SK-N-SH treated with all-trans-retinoic acid at 6 μM for 48 hours (cell line): ENCODE results near the gene TADA2B.

ENCODE experiments used
- ATAC-seq: fragments of 200-7000 bp; cut with Tn5 transposase; 3 replicates; pipeline ENCODE4 v1.9.1; 2020; ENCODE audit warnings: mild to moderate bottlenecking, moderate library complexity
- ARNTL ChIP-seq: fragments of 450-650 bp; formaldehyde crosslinking; IDR thresholded peaks from 2 replicates; pipeline ENCODE4 v1.5.0; 2020; ENCODE audit warnings: low read depth, mild to moderate bottlenecking, moderate library complexity, borderline replicate concordance
- BACH2 ChIP-seq: fragments of 250-450 bp; sonication (Bioruptor Pico); IDR thresholded peaks from 2 replicates; pipeline ENCODE4 v1.9.0; 2021; ENCODE audit warnings: mild to moderate bottlenecking, borderline replicate concordance
- CREB5 ChIP-seq: fragments of 250-450 bp; sonication (Bioruptor Pico); IDR thresholded peaks from 2 replicates; pipeline ENCODE4 v1.5.1; 2020; ENCODE audit warnings: low read depth, mild to moderate bottlenecking, moderate library complexity
- CSRNP3 ChIP-seq: fragments of 250-450 bp; sonication (Bioruptor Pico); IDR thresholded peaks from 2 replicates; pipeline ENCODE4 v1.5.1; 2021; ENCODE audit warnings: mild to moderate bottlenecking, moderate library complexity
- ESRRG ChIP-seq: fragments of 250-450 bp; sonication (Bioruptor Pico); IDR thresholded peaks from 2 replicates; pipeline ENCODE4 v1.6.1; 2021; ENCODE audit warnings: mild to moderate bottlenecking
- GLIS3 ChIP-seq: fragments of 250-450 bp; sonication (Bioruptor Pico); IDR thresholded peaks from 2 replicates; pipeline ENCODE4 v1.5.0; 2020; ENCODE audit warnings: mild to moderate bottlenecking, moderate library complexity
- ISL1 ChIP-seq: fragments of 250-450 bp; sonication (Bioruptor Pico); IDR thresholded peaks from 2 replicates; pipeline ENCODE4 v2.1.2; 2022; ENCODE audit warnings: mild to moderate bottlenecking, moderate library complexity
- OSR1 ChIP-seq: fragments of 250-450 bp; sonication (Bioruptor Pico); IDR thresholded peaks from 2 replicates; pipeline ENCODE4 v1.8.0; 2022; ENCODE audit warnings: moderate library complexity, mild to moderate bottlenecking, inconsistent platforms
- PATZ1 ChIP-seq: fragments of 250-450 bp; sonication (Bioruptor Pico); IDR thresholded peaks from 2 replicates; pipeline ENCODE4 v1.8.0; 2020; ENCODE audit warnings: mild to moderate bottlenecking, moderate library complexity, borderline replicate concordance
- PPARA ChIP-seq: fragments of 250-450 bp; sonication (Bioruptor Pico); IDR thresholded peaks from 2 replicates; pipeline ENCODE4 v1.5.0; 2020; ENCODE audit warnings: mild to moderate bottlenecking, borderline replicate concordance
- RARB ChIP-seq: fragments of 250-450 bp; sonication (Bioruptor Pico); IDR thresholded peaks from 2 replicates; pipeline ENCODE4 v1.8.0; 2021; ENCODE audit warnings: mild to moderate bottlenecking, moderate library complexity
- SNAI2 ChIP-seq: fragments of 250-450 bp; sonication (Bioruptor Pico); IDR thresholded peaks from 2 replicates; pipeline ENCODE4 v1.5.0; 2020; ENCODE audit warnings: mild to moderate bottlenecking, moderate library complexity
- TCF4 ChIP-seq: fragments of 250-450 bp; sonication (Bioruptor Pico); IDR thresholded peaks from 2 replicates; pipeline ENCODE4 v1.8.0; 2021; ENCODE audit warnings: mild to moderate bottlenecking, moderate library complexity, borderline replicate concordance
- TOX ChIP-seq: fragments of 250-450 bp; sonication (Bioruptor Pico); IDR thresholded peaks from 2 replicates; pipeline ENCODE4 v1.8.0; 2021; ENCODE audit warnings: mild to moderate bottlenecking, moderate library complexity, borderline replicate concordance
- TSHZ2 ChIP-seq: fragments of 250-450 bp; sonication (Bioruptor Pico); IDR thresholded peaks from 2 replicates; pipeline ENCODE4 v1.5.0; 2020; ENCODE audit warnings: mild to moderate bottlenecking, moderate library complexity
- ZFP3 ChIP-seq: fragments of 250-450 bp; sonication (Bioruptor Pico); IDR thresholded peaks from 2 replicates; pipeline ENCODE4 v1.5.0; 2020; ENCODE audit warnings: mild to moderate bottlenecking, moderate library complexity
- ZFP30 ChIP-seq: fragments of 450-650 bp; formaldehyde crosslinking; IDR thresholded peaks from 2 replicates; pipeline ENCODE4 v1.5.0; 2022; ENCODE audit warnings: mild to moderate bottlenecking, moderate library complexity
- ZNF565 ChIP-seq: fragments of 450-650 bp; formaldehyde crosslinking; conservative IDR thresholded peaks from 2 replicates; pipeline ENCODE4 v1.5.0; 2020; ENCODE audit warnings: low read depth, mild to moderate bottlenecking, moderate library complexity
- ZNF8 ChIP-seq: fragments of 450-650 bp; formaldehyde crosslinking; IDR thresholded peaks from 2 replicates; pipeline ENCODE4 v1.5.0; 2020; ENCODE audit warnings: mild to moderate bottlenecking, moderate library complexity

TADA2B gene

GRCh38 chr4:7048642-7049041 is 5.5 kb downstream of the TADA2B start:
- ATAC-seq, result no peak
- TF ChIP-seq ZFP3 (CRISPR knock-in tag), result no peak

- TF ChIP-seq ZNF565 (CRISPR knock-in tag), result no peak
- no peak for TF ChIP-seq TCF4 (CRISPR knock-in tag)
- no peak for TF ChIP-seq OSR1
- TF ChIP-seq, all 23 proteins: peak for 0
- ATAC-seq, result no peak
Observed at GRCh38 chr4:7049295-7049694, 6.1 kb downstream of the TADA2B start.

GRCh38 chr4:7049739-7050138 is 6.6 kb downstream of the TADA2B start:
- ATAC-seq, result no peak
- TF ChIP-seq ZNF8 (CRISPR knock-in tag) (no peak), GLIS3 (CRISPR knock-in tag) (no peak)

GRCh38 chr4:7050481-7051143 is 7.4 kb downstream of the TADA2B start:
- ATAC-seq, result no peak
- TF ChIP-seq ZFP30 (CRISPR knock-in tag) (no peak), PPARA (CRISPR knock-in tag) (no peak), CSRNP3 (CRISPR knock-in tag) (no peak), OSR1 (no peak), ARNTL (no peak), TSHZ2 (CRISPR knock-in tag) (no peak), TCF4 (CRISPR knock-in tag) (no peak), ISL1 (no peak), PATZ1 (CRISPR knock-in tag) (no peak), SNAI2 (no peak), GLIS3 (CRISPR knock-in tag) (no peak), CREB5 (CRISPR knock-in tag) (no peak), TOX (CRISPR knock-in tag) (no peak), ESRRG (no peak), ZNF565 (CRISPR knock-in tag) (no peak), ZFP3 (CRISPR knock-in tag) (no peak)

GRCh38 chr4:7051144-7051495 is 7.9 kb downstream of the TADA2B start:
- no peak for ATAC-seq
- TF ChIP-seq CREB5 (CRISPR knock-in tag), result no peak
- no peak for TF ChIP-seq RARB (CRISPR knock-in tag)
- no peak for TF ChIP-seq SNAI2
- TF ChIP-seq CSRNP3 (CRISPR knock-in tag), result no peak
- no peak for TF ChIP-seq BACH2 (CRISPR knock-in tag)
- no peak for TF ChIP-seq PATZ1 (CRISPR knock-in tag)
- no peak for TF ChIP-seq PPARA (CRISPR knock-in tag)
